Vagina (tissue), 2 donors: ENCODE results near the gene DDX51.

Experiments
- CTCF ChIP-seq, 3 experiments: fragments of 450-650 bp in 2 of 3; fragments of 200-600 bp in 1 of 3; sonication (generic) in 1 of 3; IDR thresholded peaks; one replicate each; pipeline ENCODE4 v1.5.1; 2017 to 2019; ENCODE audit warnings: antibody characterized with exemption in 3 of 3, mild to moderate bottlenecking in 2 of 3, moderate library complexity in 2 of 3
- POLR2A ChIP-seq, 2 donors: fragments of 450-650 bp; IDR thresholded peaks; one replicate each; pipeline ENCODE4 v1.6.1; 2017; ENCODE audit warnings: antibody characterized with exemption in 2 of 2, mild to moderate bottlenecking in 2 of 2, moderate library complexity in 2 of 2

DNA sequence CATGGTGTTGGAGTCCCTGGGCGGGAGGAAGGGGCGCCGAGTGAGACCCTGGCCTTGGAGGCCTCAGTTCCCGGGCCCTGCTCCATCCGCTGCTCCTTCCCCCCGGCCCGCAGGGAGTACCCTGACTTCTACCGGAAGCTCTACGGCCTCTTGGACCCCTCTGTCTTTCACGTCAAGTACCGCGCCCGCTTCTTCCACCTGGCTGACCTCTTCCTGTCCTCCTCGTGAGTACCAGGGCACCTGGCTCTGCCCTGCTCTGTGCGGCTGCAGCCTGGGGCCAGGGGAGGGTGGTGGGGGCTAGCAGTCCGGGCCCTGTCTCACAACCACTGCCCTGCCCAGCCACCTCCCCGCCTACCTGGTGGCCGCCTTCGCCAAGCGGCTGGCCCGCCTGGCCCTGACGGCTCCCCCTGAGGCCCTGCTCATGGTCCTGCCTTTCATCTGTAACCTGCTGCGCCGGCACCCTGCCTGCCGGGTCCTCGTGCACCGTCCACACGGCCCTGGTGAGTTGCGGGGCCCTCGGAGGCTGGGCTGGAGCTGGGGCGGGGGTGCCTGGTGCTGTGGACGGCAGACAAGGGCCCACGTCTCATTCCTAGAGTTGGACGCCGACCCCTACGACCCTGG lies 7.1 kb upstream of the DDX51 start:
- TF ChIP-seq POLR2A (IDR thresholded peaks at IDR 0.05) = no peak
- TF ChIP-seq CTCF (IDR thresholded peaks at IDR 0.05) = no peak
